ENCODE measurements around the gene MDGA2. TPM values are rescaled to one million over a fixed set of nuclear protein-coding genes. Genes with fewer than 3 reads are reported as not detected.
"Not testable (repeated sequence)": the region's sequence is repeated elsewhere in the genome, so short reads cannot be mapped to it uniquely, and the experiment has no call there.

MDGA2 gene
- total RNA-seq, 1 donor from 2014 or later = 8.7 TPM

- DNase-seq (ENCODE audit: low read depth, low spot score) = no peak
- H3K9me3 Mint-ChIP-seq = no peaks in the 10 kb centered on the region
- H3K27ac Mint-ChIP-seq (ENCODE audit: unreplicated experiment) = no peak overlapping the region
- TF ChIP-seq CTCF (conservative IDR thresholded peaks at IDR 0.05) = no peak
- H3K36me3 Mint-ChIP-seq (ENCODE audit: low read depth) = peaks cover 2% of the 10 kb centered on the region
- H3K4me1 Mint-ChIP-seq = peaks cover 4% of the 10 kb centered on the region
- no peak overlapping the region for H3K4me3 Mint-ChIP-seq
- no peaks in the 10 kb centered on the region for H3K27me3 Mint-ChIP-seq (ENCODE audit: low read depth)
Observed at GRCh38 chr14:47284283-47284682, 391.1 kb downstream of the MDGA2 start.

GRCh38 chr14:47281761-47282160 lies 393.6 kb downstream of the MDGA2 start:
- DNase-seq (ENCODE audit: low read depth, low spot score); H3K36me3 Mint-ChIP-seq (ENCODE audit: low read depth); H3K27ac Mint-ChIP-seq (ENCODE audit: unreplicated experiment); H3K4me1 Mint-ChIP-seq; H3K27me3 Mint-ChIP-seq (ENCODE audit: low read depth); H3K9me3 Mint-ChIP-seq; H3K4me3 Mint-ChIP-seq: not testable (repeated sequence)

GRCh38 chr14:47278233-47278842 lies 397.1 kb downstream of the MDGA2 start:
- Mint-ChIP-seq H3K36me3 (ENCODE audit: low read depth) (no peaks in the 10 kb centered on the region), H3K27me3 (ENCODE audit: low read depth) (no peaks in the 10 kb centered on the region)
- TF ChIP-seq CTCF (conservative IDR thresholded peaks at IDR 0.05) = peak; percentile 84

GRCh38 chr14:47277703-47278102 lies 397.7 kb downstream of the MDGA2 start:
- no peak for DNase-seq (ENCODE audit: low read depth, low spot score)
- no peaks in the 10 kb centered on the region for H3K4me1 Mint-ChIP-seq
- H3K27ac Mint-ChIP-seq (ENCODE audit: unreplicated experiment) = no peak overlapping the region
- TF ChIP-seq CTCF (conservative IDR thresholded peaks at IDR 0.05) = no peak
- H3K27me3 Mint-ChIP-seq (ENCODE audit: low read depth) = no peaks in the 10 kb centered on the region
- H3K4me3 Mint-ChIP-seq = no peak overlapping the region
- no peaks in the 10 kb centered on the region for H3K36me3 Mint-ChIP-seq (ENCODE audit: low read depth)
- peaks cover 3% of the 10 kb centered on the region for H3K9me3 Mint-ChIP-seq

More at GRCh38 chr14:47278233-47278842, 397.1 kb downstream of the MDGA2 start:
- peak; percentile 66 for DNase-seq (ENCODE audit: low read depth, low spot score)
- peaks cover 3% of the 10 kb centered on the region for H3K9me3 Mint-ChIP-seq
- no peak overlapping the region for H3K4me3 Mint-ChIP-seq
- peaks cover 4% of the 10 kb centered on the region for H3K4me1 Mint-ChIP-seq
- H3K27ac Mint-ChIP-seq (ENCODE audit: unreplicated experiment) = no peak overlapping the region

GRCh38 chr14:47276931-47277330 lies 398.5 kb downstream of the MDGA2 start:
- H3K9me3 Mint-ChIP-seq = peaks cover 3% of the 10 kb centered on the region
- no peak for TF ChIP-seq CTCF (conservative IDR thresholded peaks at IDR 0.05)
- no peaks in the 10 kb centered on the region for H3K36me3 Mint-ChIP-seq (ENCODE audit: low read depth)
- DNase-seq (ENCODE audit: low read depth, low spot score) = no peak
- no peaks in the 10 kb centered on the region for H3K27me3 Mint-ChIP-seq (ENCODE audit: low read depth)
- no peak overlapping the region for H3K27ac Mint-ChIP-seq (ENCODE audit: unreplicated experiment)
- no peaks in the 10 kb centered on the region for H3K4me1 Mint-ChIP-seq
- no peak overlapping the region for H3K4me3 Mint-ChIP-seq

- TF ChIP-seq CTCF (conservative IDR thresholded peaks at IDR 0.05) = no peak
- Mint-ChIP-seq H3K27ac (ENCODE audit: unreplicated experiment) (no peak overlapping the region), H3K27me3 (ENCODE audit: low read depth) (no peaks in the 10 kb centered on the region), H3K9me3 (peaks cover 3% of the 10 kb centered on the region), H3K4me1 (no peaks in the 10 kb centered on the region), H3K36me3 (ENCODE audit: low read depth) (no peaks in the 10 kb centered on the region), H3K4me3 (no peak overlapping the region)
- no peak for DNase-seq (ENCODE audit: low read depth, low spot score)
Observed at GRCh38 chr14:47273939-47274338, 401.5 kb downstream of the MDGA2 start.
